ENCODE data around the gene KLRD1.
"Not testable (repeated sequence)": the region's sequence is repeated elsewhere in the genome, so short reads cannot be mapped to it uniquely, and the experiment has no call there.

The KLRD1 gene

GRCh38 chr12:10338470-10338869 lies 30.8 kb downstream of the KLRD1 start:
- not testable (repeated sequence) for DNase-seq (ENCODE audit: low read depth, low spot score)

GRCh38 chr12:10339053-10339840 lies 31.6 kb downstream of the KLRD1 start:
- DNase-seq (ENCODE audit: low read depth, low spot score) = no peak

DNA sequence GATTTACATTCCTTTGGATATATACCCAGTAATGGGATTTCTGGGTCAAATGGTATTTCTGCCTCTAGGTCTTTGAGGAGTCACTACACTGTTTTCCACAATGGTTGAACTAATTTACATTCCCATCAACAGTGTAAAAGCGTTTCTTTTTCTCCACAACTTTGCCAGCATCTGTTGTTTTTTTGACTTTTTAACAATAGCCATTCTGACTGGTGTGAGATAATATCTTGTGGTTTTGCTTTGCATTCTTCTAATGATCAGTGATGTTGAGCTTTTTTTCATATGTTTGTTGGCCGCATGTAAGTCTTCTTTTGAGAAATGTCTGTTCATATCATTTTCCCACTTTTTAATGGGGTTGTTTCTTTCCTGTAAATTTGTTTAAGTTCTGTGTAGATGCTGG lies 33.3 kb downstream of the KLRD1 start:
- DNase-seq (ENCODE audit: low read depth, low spot score) = not testable (repeated sequence)

GRCh38 chr12:10341892-10342509 lies 34.3 kb downstream of the KLRD1 start:
- DNase-seq (ENCODE audit: low read depth, low spot score) = no peak

- not testable (repeated sequence) for DNase-seq (ENCODE audit: low read depth, low spot score)
These were observed 43.8 kb downstream of the KLRD1 start for GRCh38 chr12:10351457-10351856.

- no peak for DNase-seq (ENCODE audit: low read depth, low spot score)
These were observed 46.4 kb downstream of the KLRD1 start for GRCh38 chr12:10354071-10354470.

- DNase-seq (ENCODE audit: low read depth, low spot score) = no peak
These were observed 46.8 kb downstream of the KLRD1 start for GRCh38 chr12:10354502-10354901.

GRCh38 chr12:10358131-10358530 lies 50.5 kb downstream of the KLRD1 start:
- DNase-seq (ENCODE audit: low read depth, low spot score) = no peak

DNA sequence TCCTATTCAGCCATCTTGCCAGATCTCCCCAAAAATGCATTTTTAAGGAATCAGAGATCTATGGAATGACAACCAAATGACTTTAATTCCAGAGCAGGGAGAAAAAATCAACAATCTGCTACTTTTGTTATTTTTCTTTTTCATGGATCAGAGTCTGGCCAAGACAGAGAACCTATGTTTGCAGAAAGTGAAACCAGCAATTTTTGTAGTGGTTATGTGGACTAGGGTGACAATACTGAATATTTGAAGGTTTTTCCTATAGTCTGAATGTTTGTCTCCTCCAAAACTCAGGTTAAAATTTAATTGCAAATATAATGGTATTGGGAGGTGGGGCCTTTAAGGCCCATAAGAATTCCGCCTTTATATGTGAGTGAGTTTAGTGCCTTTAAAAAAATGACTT lies 51.3 kb downstream of the KLRD1 start:
- no peak for DNase-seq (ENCODE audit: low read depth, low spot score)

DNA sequence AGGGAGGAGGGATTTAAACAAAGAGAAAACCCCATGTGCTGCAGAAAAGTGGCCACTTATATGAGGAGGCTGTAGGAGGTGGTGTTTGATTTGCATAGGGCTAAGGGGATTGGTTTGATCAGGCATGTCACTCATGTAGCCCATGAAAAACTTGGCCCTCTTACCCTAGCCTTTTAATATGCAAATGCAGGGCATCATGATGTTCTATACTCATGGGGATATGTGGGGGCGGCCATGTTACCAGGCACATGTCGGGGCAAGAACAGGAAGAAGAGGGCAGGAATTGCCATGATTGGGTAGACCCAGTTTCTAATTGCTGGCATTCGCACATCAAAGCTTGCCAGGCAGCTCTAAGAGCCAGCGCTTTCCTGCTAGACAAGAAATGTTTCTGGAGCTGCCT lies 53.4 kb downstream of the KLRD1 start:
- no peak for DNase-seq (ENCODE audit: low read depth, low spot score)

DNA sequence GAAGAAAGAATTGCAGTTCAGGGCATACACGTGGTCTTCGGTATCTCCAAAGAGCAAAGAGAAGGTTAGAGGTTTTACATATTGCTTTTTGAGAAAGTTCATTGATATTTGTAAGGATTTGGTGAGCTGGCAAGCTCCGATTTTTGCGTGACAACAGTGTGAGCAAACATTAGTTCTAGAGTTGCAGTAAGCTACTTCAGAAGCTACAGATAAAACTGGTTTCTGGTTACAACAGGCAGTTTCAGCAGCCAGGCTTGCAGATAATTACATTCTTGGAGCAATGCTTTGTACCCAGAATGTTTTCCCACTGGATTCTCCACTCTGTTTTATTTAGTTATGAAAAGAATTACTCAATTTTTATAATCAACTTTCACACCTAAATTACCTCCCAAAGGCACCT lies 54.0 kb downstream of the KLRD1 start:
- no peak for DNase-seq (ENCODE audit: low read depth, low spot score)

DNA sequence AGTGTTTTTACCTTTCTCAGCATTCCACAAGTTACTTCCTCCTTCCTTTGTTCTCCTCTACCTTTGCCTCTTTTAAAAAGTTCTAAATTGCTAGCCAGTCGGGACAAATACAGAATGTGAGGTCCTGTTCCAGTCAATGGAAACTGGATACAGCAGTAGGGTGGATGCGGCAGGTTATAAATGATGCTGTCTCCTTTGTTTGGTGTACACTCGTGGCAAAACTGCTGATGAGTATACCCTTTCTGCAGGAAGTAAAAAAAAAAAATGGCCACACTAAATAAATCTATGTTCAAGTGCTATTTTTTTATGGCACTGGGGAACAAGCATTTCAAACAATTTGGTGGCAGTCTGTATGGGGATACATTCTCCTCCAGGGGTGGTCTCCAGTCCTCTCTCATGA lies 54.7 kb downstream of the KLRD1 start:
- DNase-seq (ENCODE audit: low read depth, low spot score) = no peak

DNA sequence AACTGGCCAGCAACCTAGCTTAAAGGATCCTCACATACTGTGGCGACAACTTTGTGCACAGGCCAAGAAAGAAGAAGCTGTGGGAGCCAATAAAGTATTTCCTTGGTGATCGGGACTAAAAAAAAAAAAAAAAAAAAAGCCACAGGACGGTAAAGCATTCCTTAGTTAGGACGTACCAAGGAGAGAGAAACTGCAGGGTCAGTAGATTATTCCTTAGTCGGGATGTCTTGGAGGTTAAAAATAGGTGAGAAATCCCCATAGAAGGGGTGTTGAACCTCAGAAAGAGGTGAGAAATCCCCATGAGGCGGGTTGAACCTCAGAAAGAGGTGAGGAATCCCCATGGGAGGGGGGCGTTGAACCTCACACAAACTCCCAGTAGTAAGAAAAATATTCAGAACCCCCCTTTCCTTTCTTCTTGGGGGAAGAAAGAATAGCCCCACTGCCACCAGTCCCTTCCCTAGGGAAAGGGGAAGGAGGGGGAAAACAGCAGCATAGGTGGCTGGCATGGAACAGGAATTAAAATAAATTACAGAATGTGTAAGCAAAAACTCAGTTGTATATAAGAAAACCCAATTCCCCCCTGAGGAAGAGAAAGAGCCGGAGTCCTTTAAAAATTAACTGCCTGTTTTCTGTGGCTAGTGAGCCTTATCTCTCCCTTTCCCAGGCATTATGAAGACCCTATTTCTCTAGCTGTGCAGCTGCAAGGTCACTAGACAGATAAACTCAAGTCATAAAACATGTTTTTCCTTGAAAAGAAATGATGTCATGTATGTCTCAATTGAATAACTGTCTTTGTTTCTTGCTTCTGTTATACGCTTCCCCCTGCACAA lies 55.4 kb downstream of the KLRD1 start:
- no peak for DNase-seq (ENCODE audit: low read depth, low spot score)

- no peak for DNase-seq (ENCODE audit: low read depth, low spot score)
These were observed 55.9 kb downstream of the KLRD1 start for GRCh38 chr12:10363658-10363913.

DNA sequence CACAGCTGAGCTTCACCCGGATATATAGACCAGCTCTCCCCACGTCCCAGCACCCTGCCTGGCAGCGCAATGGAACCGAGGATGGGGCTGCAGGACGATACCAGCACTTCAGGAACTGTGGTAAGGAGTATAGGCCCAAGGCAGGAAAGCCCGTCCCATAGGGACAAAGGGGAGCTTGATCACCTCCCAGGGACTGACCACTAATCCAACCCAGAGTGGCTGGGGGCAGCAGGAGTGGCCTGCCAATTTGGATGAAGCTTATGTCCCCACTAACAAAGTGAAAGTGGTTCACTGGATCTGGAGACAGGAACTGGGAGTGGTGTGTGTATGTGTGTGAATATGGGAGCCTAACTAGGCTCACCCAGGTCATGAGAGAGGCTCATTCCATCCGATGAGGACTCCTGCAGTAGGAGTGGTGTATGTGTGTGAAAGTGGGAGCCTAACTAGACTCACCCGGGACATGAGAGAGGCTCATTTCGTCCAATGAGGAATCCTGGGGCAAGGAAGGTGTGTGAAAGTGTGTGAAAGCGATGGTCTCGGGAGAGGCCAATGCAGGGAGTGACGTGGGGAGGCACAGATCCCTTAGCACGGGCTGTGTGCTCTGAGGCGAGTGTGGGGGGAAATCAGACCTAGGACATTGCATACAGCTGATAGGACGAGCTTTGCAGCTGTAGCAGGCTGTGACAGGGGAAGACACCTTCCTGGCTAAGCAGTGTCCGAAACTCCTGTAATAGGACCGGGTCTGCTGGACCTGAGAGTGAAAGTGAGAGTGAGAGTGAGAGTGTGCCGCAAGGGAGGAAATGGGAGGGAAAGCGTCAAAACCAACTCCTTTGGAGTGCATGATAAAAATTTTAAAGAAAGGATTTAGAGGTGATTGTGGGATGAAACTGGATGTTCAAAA lies 56.5 kb downstream of the KLRD1 start:
- no peak for DNase-seq (ENCODE audit: low read depth, low spot score)

DNA sequence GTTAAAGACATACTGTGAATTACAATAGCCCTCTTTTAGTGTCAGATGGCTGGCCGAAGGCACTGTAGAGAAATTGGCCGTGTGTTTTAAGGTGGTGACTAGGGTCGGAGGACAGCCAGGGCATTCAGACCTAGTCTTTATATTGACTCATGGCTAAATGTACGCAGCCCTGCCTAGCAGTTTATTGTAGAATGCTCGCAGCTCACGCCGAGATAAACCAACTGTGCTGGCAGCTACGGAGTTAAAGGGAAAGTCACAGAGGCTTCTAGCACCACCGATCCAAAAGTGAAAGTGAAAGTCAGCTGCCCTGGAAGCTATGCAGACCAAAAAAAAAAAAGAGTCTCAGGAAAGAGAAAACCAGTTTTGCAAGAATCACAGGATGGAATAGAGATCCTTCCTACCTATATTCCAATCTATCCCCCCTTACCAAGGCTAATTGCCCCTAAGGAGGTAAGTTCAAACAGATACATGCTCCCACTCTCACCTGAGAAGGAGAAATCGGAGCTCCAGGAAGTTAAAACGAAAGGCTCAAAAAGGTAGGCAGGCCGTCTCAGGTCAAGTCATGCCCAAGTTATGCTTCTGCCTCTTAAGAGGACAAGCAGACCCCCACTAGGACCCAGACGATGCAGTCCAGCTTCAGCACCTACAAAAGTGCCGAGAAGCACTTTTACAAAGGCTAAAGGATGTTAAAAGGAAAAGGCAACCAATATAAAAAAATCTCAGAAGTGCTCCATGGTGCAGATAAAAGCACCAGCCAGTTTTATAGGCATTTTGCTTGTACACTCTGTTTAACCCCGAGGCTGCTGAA lies 57.3 kb downstream of the KLRD1 start:
- DNase-seq (ENCODE audit: low read depth, low spot score) = peak; percentile 46

DNA sequence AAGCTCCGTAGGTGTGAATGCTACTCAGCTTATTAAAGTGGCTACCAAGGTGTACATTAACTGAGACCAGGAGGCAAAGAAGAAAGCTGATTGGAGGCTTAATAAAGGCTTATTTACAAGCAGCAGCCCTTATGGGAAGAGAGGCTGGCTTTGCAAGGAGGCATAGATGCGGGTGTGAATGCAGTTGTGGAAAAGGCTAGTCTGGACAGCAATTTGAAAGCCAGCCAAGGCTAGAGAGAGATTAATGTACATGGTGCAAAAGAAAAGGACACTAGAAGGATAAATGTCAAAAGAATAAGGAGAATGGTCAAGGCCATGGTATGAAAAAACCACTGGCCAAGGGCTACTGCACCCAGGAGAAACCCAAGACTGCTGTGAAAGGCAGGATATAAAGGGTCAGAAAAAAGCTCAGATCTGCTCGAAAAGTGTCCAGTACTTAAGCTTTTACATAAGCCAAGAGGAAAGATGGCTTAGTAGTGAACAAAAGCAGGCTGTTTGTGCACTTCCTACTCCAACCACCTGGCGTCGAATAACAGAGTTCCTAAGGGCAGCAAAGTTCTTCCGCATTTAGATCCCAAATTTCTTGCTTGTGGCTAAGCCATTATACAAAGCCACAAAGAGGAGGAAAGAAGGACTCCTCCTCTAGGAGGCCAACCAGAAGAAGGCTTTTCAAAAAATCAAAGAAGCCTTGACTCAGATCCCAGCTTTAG lies 58.2 kb downstream of the KLRD1 start:
- no peak for DNase-seq (ENCODE audit: low read depth, low spot score)

DNA sequence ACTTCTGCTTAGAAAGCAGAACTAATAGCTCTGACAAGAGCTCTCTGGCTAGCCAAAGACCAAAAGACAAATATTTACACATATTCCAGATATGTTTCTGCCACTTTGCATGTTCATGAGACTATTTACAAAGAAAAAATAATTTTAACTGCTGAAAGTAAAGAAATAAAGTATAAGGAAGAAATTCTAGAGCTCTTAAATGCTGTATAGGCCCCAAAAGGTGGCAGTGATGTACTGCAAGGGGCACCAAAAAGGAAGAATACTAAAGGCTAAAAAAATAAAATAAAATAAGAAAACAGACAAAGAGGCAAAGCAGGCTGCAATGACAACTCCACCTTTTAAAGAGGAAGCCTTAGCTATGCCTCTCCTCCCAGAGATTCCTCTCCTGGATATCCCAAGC lies 59.2 kb downstream of the KLRD1 start:
- DNase-seq (ENCODE audit: low read depth, low spot score) = no peak

- DNase-seq (ENCODE audit: low read depth, low spot score) = not testable (repeated sequence)
These were observed 60.0 kb downstream of the KLRD1 start for GRCh38 chr12:10367714-10368113.
